Stimulated activated CD8-positive, alpha-beta memory T cell treated with anti-CD3 and anti-CD28 coated beads, Interleukin-4, amount 100 ng/mL, for 4 hours (primary cell): ENCODE data around the gene SLC24A3.

Experiments used
- DNase-seq, 2 donors: peaks; one replicate each; pipeline ENCODE4 v3.0.0-alpha.2; 2020; ENCODE audit warnings: low read depth in 2 of 2, low spot score in 1 of 2

SLC24A3 gene

GRCh38 chr20:19493794-19494495 is 281.5 kb downstream of the SLC24A3 start:
- no peak for DNase-seq

DNA sequence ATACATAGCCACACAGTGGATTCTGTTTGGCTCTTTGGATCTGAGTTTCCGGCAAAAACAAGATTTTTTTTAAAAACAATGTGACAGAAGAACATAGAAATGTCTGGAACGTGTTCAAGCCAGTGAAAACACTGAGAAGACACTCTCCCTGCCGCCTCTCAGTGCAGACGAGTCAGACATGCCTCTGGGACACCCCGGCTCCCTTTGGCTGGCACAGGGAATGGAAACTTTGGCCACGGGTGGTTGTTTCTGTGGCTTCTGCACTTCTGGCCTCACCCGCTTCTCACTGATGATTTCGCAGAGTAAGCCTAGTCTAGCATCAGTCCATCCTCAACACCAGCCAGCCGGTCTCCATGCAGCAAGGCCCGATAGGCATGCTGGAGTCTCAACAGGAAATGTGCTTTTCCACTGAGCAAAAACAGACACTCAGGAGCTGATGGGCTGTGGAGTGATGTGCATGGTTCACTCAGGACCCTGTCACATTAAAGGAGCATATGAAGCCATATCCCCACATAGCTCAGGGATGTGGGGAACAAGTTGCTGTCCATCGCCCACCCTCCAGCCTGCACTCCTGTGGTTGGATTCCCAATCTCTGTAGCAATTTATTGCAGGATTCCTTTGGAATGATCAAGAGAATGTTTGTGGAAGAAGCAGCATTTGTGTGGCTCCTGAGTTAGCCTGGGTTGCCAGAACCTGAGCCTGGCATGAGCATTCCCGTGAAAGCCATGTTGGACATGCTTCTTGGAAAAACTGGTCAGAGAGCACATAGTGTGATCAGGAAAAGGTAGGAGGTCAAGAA is 283.7 kb downstream of the SLC24A3 start:
- DNase-seq = no peak

DNA sequence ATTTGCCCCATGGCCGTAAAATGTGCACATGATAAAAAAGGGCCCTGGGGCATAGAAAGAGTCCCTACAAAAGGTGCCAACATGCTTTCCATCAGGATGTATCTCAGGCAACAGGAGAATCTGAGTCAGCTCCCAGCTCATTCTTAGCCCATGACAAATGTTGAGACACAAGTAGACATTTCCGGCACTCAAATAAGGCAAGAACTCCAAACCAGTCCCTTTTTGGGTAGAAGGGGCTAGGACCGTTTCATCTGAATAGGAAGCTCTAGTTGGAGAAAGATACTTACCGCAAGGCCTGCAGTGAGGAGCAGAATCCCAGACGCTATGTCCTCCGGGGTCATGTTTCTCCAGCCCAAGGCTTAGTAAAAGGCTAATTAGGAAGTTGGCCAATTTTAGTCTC is 284.6 kb downstream of the SLC24A3 start:
- DNase-seq = no peak

DNA sequence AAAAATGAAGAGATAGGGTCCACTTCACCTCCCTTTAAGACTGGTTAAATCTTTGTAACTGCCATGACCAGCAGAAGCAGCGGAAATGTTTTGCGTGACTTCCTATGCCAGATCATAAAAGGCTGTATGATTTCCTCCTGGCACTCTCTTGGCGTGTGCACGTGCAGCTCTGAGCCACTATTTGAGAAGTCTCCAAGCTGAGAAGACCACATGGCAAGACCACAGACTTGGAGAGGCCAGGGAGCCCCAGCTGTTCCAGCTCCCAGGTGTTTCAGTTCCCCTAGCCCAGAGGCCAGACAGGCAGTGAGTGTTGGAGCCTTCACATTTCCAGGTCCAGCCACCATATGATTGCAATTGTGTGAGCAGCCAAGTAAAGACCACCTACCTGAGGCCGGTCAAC is 286.3 kb downstream of the SLC24A3 start:
- DNase-seq = no peak

GRCh38 chr20:19501476-19502115 is 289.2 kb downstream of the SLC24A3 start:
- DNase-seq = no peak

GRCh38 chr20:19502169-19502568 is 289.7 kb downstream of the SLC24A3 start:
- no peak for DNase-seq

- no peak for DNase-seq
Measured at GRCh38 chr20:19504251-19504650, 291.8 kb downstream of the SLC24A3 start.

DNA sequence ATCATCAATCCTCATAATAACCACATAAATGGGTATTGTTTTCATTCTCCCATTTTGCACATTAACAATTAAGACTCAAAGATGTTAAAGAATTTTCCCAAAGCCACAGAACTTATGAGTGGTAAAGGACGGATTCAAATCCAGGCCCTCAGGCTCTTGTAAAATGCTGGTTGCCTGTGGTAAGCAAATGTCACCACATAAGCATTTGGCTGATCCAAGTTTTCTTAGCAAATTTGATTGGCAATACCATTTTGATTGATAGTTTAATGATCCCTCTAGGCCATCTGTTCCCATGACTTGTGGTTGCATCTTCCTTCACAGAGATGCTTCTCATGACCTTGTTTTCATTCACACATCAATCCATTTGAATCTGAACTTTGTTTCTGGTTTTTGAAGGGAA is 293.6 kb downstream of the SLC24A3 start:
- DNase-seq = no peak

DNA sequence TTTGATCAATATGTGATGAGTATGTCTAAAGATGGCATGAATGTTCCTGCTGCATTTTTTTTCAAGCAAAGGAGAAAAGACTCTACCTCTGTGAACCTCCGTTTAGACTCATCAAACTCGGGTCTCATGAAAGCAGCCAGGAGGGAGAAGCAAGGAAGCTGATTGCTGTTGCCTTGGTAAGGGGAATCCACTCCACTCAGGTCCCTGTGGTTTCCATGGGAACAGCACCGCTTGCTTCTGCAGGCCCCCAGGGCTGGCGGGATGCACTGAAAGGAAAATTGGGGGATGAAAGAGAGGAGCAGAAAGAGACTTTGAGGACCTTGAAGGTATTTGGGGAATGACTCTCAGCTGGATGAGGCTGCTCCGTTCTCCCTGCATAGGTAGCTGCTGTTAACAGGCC is 296.0 kb downstream of the SLC24A3 start:
- no peak for DNase-seq

DNA sequence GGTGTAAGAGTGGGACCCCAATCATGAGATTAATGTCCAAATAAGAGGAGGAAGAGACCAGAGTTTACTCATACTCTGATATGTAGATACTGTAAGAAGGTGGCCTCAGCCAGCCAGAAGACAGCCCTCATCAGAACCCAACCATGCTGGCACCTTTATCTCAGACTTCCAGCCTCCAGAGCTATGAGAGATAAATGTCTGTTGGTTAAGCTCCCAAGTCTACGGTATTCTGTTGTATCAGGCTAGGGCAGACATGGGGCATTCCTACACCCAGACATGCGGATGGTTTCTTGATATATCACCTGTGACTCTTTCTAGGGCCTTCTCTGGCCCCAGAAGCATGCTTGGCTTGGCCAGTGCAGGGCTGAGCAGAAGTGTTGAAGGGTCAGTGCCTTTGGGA is 298.2 kb downstream of the SLC24A3 start:
- DNase-seq = no peak

DNA sequence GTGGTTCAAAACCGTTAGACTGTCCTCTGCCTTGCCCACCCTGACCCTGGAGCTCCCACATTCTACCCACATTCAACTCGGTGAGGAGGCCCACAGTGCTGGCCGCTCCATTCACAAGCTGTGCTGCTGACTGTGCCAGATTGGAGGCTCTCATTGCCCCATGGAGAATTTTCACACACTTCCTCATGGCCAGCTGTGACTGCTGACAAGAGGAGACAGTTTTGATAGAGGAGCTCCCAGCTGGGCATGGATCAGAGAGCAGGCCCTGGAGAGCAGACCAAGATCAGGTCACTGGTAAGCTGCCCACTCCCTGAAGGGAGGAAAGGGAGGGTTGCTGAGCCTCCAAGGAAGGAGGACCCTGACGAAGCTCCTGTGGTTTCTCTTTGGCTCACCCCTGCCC is 299.5 kb downstream of the SLC24A3 start:
- DNase-seq = no peak

GRCh38 chr20:19512886-19513677 is 300.6 kb downstream of the SLC24A3 start:
- no peak for DNase-seq

GRCh38 chr20:19515074-19515473 is 302.6 kb downstream of the SLC24A3 start:
- no peak for DNase-seq

DNA sequence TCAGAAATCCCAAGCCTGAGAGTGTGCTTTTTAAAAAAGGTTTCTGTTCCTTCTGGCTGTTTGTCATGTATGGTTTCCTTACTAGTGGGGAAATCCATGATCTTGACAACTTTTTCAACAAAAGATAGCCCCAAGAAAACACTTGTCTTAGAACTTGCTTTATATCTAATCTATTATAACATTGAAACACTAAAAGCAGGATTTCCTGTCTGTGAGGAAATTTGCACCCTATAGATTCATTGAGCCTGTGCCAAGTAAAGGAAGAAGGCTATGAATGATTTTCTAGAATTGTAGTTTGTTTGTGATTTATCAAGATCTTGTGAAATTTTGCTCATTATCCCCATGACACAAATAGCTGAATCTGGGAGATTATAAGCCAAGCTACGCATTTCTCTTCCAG is 307.0 kb downstream of the SLC24A3 start:
- DNase-seq = no peak

- no peak for DNase-seq
Measured at GRCh38 chr20:19520261-19520660, 307.8 kb downstream of the SLC24A3 start.

- no peak for DNase-seq
Measured at GRCh38 chr20:19522071-19522801, 309.8 kb downstream of the SLC24A3 start.

DNA sequence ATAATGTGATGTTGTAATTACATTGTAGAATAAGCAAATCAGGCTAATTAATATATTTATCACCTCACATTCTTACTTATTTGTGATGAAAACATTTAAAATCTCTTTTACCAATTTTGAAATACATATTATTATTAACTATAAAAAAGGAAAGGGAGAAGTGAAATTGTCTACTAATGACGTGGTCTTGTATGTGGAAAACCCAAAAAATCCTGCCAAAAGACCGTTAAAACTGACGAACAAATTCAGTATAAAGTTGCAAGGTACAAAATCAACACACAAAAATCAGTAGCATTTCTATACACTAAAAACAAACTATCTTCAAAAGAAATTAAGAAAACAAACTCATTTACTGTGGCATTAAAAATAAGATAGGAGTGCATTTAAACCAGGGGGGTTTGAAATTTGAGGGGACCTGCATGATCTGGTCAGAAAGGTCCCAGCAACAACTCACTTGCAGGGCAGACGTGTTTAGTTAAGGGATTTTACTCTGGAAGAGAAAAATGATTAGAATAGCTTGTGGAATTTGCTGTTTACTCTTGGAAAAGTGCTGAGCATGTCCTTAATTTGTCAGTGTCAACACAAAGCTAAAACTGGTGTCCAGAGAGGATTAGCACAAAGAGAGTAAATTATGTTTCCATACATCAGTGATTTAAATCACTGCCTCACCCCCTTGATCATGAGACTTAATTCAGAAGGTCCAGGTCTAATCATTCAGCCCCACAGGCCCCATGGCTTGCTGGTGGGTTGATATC is 310.6 kb downstream of the SLC24A3 start:
- no peak for DNase-seq

DNA sequence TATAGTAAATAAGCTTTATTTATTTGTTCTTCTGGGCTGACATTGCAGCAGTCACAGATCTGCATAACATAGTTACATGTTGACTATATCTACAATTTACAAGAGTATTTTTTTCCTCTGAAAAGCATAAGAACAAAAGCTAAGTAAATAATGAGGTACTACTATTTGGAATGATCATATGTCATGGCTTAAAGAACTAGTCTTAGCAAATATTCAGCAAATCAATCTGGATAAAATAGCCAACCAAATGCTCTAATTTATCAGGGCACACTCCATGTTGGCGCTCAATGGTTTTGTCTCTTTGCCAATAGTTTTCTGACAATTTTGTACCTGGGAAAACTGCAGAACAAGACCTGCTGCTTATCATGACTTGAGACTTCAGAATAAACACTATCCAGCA is 312.2 kb downstream of the SLC24A3 start:
- DNase-seq = no peak

DNA sequence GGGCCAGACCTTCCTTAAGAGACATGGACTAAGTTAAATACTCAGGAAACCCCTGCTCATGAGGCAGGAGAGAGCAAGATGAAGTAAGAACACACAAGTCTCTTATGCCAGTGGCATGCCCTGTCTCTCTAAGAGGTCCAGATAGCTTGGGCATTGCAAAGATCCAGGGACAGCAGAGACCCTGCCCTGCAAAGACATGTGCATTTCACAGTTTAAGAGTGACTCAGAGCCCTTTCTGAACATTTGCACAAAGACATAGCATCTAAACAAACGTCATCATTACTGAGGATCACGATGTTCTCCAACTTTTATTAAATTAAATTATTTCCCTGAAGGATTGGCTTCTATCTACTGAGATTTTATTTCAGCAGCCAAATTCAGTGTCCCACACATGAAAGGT is 315.1 kb downstream of the SLC24A3 start:
- DNase-seq = no peak
